Stimulated activated CD4-positive, alpha-beta T cell treated with anti-CD3 and anti-CD28 coated beads, Interleukin-15, amount 100 ng/mL, for 48 hours (primary cell): ENCODE measurements around the gene ANKRD40.

ENCODE experiments used
- DNase-seq, 2 donors: peaks; one replicate each; pipeline ENCODE4 v3.0.0-alpha.2; 2020; ENCODE audit warnings: low read depth in 2 of 2

ANKRD40 gene

GRCh38 chr17:50647187-50647586, 60.5 kb downstream of the ANKRD40 start:
- DNase-seq: no peak

GRCh38 chr17:50645748-50646682, 61.7 kb downstream of the ANKRD40 start:
- DNase-seq: no peak
